GM21528 (cell line): ENCODE measurements around the gene ACTN4.

Experiments used
- ATAC-seq: cut with Tn5 transposase; IDR thresholded peaks from one replicate; pipeline ENCODE4 v1.9.1; 2021; ENCODE audit warnings: mild to moderate bottlenecking, moderate library complexity; ENCODE audit not compliant: unreplicated experiment, low FRiP score

The ACTN4 gene

DNA sequence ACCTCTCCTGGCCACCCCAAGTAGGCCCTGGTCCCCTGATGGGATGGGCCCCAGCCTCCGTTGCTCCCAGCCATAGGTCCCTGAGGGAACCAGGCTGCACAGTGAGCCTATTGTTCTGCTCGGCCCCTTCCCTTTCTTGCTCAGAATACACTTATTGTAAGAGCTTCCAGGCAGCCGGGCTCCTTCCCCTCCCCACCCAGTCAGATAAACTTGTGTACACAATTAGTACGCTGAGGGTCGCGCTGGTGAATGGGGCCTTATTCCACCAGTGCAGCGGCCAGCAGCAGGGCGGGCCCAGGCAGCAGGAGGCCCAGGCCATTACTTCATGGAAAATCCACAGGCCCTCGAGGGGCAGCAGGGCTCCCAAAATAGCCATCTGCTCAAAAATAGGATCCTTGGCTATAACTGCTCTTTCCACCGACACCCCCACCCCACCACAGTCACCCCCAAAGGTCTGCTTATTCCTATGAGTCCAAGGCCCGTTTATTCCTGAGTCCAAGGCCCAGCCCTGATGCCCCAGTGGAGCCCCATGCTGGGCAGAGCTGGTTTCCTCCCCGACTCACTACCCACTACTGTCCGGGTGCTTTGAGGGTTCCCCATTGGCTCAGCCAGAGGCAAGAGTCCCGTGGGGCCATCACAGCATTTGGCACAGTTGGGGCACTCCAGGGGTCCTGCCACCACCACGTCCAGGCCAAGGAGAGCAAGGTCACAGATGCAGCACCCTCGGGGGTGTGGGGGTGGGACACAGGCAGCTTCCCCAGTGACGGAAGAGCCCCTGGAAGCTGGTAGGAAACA lies 74.7 kb downstream of the ACTN4 start:
- no peak for ATAC-seq

DNA sequence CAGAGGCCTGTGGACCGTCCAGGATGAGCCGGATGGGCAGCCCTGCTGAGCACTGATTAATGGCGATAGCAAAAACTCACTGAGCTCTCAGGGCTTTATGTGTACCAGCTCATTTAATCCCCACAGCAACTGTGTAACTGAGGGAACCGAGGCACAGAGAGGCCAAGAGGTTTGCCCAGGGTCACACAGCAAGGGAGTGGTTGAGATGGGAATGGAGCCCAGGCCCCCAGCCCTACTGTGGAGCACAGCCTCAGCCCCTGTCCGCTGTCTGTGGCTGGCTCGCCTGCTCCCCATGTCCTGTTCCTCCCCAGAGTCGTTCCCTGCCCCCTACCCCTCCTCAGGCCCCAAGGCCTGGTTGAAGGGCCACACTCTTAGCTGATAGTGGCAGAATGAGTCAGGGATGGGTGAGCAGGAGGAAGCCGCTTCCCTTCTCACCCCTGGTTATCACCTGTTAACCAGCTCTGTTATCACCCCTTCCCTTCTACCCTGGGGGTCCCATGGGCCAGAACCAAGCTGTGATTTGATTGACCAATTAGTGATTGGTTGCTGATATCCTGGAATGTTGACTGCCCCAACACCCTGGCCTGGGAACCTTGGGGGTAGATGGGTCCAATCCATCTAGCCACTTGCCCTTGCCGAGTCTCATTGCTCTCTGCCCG lies 75.6 kb downstream of the ACTN4 start:
- no peak for ATAC-seq

DNA sequence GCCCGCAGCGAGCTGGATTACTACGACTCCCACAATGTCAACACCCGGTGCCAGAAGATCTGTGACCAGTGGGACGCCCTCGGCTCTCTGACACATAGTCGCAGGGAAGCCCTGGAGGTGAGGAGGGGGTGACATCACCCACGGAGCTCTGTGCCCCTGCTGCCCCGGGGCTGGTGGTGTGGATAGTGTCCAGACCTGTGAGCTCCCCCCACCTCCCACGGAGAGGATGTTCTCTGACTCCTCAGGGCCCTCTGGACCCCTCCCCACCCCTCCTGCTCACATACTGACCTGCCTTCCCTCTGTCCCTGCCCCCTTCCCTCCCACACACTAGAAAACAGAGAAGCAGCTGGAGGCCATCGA lies 76.1 kb downstream of the ACTN4 start:
- ATAC-seq = no peak

DNA sequence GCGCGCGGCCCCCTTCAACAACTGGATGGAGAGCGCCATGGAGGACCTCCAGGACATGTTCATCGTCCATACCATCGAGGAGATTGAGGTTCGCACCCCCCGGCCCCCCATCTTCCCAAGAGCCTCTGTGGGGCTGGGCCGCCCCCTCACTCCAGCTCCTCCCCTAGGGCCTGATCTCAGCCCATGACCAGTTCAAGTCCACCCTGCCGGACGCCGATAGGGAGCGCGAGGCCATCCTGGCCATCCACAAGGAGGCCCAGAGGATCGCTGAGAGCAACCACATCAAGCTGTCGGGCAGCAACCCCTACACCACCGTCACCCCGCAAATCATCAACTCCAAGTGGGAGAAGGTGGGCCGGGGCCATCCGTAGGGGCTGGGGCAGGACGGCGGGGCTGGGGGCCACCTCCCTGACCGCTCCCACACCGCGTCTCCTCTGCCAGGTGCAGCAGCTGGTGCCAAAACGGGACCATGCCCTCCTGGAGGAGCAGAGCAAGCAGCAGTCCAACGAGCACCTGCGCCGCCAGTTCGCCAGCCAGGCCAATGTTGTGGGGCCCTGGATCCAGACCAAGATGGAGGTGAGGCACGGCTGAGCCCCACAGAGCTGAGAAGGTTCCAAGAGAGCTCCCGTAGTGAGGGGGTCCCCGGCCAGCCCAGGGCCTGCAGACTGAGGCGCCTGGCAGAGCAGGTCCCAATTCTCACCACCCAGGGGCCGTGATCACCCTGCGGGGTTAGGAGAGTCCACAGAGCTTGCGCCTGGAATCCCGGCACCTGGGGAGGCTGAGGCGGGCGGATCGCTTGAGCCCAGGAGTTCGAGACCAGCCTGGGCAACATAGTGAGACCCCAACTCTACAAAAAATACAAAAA lies 76.8 kb downstream of the ACTN4 start:
- no peak for ATAC-seq

DNA sequence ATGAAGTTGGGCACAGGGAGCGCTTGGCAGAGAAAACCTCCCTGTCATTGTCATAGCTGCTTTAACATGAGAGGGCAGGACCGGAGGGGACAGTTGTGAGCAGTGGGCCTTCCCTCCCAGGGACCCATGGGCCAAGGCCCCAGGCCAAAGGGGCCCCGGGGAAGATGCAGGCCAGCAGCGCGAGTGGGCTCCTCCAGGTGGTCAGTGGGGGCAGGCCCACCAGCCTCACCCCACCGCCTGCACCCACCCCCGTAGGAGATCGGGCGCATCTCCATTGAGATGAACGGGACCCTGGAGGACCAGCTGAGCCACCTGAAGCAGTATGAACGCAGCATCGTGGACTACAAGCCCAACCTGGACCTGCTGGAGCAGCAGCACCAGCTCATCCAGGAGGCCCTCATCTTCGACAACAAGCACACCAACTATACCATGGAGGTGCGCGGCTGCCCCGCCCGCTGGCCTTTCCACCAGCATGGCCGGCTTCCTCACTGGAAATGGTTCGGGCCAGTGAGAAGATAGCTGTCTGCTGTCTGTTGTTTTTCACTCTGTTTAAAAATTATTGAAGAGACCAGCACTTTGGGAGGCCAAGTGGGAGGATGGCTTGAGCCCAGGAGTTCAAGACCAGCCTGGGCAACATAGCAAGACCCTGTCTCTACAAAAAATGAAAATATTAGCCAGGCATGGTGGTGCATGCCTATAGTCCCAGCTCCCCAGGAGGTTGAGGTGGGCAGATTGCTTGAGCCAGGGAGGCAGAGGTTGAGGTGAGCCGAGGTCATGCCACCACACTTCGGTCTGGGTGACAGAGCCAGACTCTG lies 78.2 kb downstream of the ACTN4 start:
- no peak for ATAC-seq

DNA sequence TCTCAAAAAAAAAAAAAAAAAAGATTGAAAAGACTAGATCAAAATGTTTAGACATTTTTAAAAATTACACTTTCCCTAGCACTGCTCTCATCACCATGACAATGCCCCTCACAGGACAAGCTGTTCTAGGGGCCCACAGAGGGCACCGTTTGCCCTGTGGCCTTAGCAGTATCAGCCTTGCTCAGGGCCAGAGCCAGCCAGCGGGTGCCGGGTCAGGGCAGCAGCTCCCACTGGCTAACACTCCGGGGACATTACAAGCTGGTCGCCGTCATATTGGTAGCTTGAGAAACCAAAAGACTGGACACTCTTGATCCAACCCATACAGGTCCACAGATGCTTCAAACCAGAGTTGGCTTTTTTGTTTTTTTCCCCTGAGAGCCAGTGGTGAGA lies 78.8 kb downstream of the ACTN4 start:
- no peak for ATAC-seq

DNA sequence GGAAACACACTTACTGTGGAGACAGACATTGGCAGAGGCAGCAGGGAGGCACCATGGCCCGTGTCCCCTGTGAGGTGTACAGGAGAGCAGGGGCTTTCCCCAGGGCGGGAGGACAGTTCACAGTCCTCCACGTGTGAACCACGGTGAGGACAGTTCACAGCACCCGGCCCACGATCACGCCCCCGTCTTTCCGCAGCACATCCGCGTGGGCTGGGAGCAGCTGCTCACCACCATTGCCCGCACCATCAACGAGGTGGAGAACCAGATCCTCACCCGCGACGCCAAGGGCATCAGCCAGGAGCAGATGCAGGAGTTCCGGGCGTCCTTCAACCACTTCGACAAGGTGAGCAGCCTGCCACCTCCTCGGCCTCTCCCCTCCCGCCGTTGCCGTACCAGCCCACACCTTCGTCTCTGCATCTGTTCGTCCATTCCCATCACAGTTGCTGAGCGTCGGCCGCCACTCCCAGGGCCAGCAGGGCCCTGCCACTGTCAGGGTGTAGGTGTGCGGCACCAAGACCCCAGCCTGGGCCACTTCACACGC lies 79.4 kb downstream of the ACTN4 start:
- ATAC-seq = no peak

DNA sequence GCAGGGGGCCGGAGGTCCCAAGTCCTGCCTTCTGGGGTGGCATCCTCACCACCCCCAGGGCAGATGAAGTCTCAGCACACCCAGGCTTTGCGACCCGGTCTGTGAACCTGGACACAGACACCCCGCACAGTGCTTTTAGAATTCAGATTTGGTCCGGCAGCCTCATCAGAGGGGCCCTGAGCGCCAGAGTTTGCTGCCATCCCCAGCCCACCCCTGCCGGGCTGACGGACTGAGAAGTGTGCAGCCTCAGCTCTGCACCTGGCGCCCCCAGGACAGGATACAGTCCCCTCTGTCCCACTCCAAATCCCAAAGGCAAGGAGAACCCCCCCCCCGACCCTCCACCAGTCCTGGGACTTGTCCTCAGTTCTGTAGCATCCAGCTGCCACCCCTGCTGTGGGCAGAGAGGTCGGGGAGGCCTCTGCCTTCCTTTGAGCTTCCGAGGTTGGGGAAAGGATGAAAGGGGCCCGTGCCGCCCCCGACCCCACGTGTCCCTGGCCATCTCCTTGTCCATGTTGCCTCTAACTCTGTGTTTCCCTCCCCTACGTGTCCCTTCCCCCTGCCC lies 79.9 kb downstream of the ACTN4 start:
- no peak for ATAC-seq

DNA sequence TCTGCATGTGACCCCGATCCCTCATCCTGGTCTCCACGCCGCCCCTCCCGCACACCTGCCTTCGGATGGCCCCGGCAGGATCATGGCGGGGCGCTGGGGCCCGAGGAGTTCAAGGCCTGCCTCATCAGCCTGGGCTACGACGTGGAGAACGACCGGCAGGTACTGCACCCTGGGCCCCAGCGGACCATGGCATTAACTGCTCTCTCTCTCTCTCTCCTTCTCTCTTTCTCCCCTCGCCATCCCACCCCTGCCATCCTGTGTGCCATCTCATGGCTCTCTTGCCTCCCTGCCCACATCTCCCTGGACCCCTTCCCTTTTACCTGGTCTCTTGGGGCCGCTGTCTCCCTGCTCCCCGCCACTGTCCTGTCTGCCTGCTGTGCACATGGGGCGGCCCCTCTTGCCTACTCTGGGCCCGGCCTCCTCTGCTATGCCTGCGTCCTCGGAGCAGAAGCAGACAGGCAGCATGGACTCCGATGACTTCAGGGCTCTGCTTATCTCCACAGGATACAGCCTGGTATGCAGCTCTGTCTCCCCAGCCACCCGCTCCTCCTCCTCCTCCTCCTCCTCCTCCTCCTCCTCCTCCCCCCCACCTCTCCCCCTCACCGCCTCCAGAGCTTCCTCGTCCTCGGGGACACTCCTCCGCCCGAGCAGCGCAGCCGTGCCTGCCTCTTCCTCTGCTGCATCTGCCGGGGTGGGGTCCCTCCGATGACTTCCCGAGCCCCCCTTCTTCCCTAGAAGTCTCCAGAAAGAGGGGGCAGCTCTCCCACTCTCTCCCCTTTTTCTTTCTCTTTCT lies 80.6 kb downstream of the ACTN4 start:
- no peak for ATAC-seq

DNA sequence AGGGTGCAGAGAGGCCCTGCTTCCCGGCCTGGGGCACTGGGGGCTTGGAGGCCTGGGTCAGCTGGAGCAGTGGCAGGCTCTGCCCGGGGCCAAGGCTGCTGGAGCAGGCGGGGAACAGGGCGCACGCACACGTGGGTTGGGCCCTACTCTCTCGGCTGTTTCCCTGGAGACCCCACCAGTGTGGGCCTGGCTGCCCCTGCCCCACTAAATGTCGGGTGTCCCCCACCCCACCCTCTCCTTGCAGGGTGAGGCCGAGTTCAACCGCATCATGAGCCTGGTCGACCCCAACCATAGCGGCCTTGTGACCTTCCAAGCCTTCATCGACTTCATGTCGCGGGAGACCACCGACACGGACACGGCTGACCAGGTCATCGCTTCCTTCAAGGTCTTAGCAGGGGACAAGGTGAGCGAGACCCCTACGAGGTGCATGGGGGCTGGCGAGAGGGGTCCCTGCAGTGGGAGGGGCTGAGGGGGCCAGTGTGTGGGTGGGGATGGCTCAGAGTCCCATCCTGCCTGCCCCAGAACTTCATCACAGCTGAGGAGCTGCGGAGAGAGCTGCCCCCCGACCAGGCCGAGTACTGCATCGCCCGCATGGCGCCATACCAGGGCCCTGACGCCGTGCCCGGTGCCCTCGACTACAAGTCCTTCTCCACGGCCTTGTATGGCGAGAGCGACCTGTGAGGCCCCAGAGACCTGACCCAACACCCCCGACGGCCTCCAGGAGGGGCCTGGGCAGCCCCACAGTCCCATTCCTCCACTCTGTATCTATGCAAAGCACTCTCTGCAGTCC lies 81.5 kb downstream of the ACTN4 start:
- ATAC-seq = no peak

DNA sequence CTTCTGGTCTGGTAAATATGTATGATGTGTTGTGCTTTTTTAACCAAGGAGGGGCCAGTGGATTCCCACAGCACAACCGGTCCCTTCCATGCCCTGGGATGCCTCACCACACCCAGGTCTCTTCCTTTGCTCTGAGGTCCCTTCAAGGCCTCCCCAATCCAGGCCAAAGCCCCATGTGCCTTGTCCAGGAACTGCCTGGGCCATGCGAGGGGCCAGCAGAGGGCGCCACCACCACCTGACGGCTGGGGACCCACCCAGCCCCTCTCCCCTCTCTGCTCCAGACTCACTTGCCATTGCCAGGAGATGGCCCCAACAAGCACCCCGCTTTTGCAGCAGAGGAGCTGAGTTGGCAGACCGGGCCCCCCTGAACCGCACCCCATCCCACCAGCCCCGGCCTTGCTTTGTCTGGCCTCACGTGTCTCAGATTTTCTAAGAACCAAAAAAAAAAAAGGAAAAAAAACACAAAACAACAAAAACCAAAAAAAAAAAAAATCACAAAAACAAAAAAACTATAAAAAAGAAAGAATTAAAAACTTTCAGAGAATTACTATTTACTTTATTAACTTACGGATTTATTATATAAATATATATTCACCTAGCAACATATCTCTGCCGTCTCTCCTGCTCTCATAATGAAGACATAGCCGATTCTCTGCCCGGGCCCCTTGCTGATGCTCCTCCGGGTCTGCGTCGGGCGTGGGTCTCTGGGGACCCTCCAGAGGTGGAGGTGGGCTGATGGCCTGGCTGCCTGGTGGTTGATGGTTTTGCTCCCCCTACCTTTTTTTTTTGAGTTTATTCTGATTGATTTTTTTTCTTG lies 82.4 kb downstream of the ACTN4 start:
- no peak for ATAC-seq

DNA sequence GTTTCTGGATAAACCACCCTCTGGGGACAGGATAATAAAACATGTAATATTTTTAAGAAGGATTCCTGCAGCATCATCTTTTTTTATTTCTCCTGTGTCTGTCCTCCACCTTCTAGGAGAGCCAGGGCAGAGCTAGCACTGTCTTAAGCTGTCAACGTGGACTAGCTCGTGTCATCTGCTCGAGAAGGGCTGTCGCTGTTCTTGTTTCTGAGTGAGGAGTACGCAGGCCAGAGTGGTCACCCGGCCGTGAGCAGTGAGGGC lies 83.0 kb downstream of the ACTN4 start:
- no peak for ATAC-seq

DNA sequence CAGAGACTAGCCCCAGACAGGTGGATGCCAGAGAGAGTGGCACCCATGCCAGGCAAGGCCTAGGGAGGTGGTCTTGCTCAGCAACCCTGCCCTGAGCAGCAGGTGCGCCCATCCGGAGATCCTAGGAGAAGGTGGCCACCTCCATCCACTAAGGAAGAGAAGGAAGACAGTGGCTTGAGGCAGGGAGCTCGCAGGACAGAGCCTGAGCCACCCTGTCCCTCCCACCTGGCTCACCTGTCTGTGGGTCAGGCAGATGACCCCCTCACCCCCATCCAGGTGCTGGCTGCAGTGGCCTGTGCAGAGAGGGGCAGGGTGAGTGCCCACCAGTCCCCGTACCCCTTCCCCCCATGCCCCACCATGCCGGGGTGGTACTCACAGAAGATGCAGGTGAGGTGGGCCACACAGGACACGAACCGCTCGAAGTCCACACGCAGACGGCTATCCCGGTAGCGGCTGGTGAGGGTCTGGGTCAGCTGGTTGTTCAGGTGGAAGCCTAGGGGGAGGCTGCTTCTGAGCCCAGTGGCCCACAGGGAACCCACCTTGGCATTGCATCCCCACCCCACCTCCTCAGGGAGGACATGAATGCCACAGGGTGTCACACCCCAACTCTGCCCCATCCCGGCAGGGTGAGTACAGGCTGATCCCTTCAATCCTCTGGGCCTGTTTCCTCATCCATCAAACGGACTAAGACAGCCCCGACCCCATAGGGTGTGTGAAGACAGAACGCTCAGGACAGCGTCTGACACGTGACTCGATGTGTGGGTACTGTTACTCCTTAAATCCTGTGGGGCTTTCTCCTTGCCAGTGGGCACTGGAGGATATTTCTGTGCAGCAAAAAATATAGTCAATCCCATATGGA lies 83.5 kb downstream of the ACTN4 start:
- ATAC-seq = no peak

DNA sequence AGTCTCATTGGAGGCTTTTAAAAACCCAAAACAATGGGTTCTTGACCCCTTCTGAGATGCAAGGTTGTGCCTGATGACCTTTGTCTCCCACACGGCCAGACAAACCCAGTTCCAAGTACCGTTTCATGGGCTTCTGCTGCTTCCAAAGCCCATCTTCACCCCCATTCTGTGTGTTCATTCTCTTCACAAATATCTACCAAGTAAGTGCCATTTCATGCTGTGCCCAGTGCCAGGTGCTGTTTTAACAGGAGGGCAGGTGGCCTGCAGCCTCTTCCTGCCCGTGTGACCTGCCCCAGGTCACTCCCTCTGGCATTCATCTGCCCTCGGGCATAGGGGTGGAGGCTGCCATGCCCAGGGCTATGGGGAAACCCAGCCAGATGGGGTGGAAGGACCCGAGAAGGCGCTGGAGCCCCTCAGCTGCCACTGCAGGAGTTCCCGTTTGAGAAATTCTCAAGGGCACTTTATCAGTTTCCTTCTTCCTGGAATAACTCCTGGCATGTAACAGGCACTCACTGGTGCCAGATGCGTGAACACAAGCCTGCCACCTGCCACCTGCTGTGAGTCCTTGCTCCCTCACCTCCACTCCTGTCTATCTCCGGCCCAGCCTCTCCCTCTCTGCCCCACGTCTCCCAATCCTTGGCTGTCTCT lies 84.3 kb downstream of the ACTN4 start:
- ATAC-seq = no peak

DNA sequence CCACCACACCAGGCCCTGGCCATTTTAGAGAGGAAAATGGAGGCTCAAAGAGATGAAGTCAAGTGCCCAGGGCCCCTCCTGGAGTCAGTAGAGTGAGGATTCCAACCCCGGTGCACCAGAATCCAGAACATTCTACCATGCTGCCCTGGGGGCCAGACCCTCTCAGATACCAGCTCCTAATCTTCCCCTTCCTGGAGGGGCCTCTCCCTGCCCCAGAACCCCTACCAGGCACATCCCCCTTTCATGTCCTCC lies 85.7 kb downstream of the ACTN4 start:
- no peak for ATAC-seq

DNA sequence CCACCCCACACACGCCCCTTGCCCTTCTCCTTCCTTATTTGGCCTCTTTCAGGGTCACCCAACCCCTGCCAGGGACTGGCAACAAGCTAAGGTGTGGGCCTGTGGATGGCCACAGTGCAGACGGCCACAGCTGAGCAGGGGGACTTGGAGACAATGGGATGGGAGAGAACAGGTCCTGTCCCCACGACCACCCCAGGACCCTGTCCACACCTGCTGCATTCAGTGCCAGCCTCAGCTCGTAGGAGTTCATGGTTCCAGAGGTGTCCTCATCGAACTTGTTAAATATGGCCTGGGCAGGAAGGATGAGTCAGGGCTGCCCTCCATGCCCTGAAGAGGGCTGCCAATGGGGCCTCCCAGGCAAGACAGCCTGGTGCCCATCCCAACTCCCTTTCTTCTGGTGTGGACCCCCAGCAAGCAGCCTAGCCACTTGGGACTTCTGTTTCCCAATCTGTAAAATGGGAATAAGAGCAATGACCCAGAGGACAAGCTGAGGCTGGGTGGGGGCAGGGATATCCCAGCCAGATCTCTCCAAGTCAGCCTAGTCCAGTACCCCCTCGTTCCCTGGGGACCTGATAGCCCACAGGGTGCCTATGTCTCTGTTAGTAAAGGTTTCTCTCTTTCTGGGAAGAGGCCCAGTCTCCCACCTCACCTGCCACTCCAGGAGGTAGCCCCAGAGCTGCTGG lies 86.2 kb downstream of the ACTN4 start:
- ATAC-seq = no peak

DNA sequence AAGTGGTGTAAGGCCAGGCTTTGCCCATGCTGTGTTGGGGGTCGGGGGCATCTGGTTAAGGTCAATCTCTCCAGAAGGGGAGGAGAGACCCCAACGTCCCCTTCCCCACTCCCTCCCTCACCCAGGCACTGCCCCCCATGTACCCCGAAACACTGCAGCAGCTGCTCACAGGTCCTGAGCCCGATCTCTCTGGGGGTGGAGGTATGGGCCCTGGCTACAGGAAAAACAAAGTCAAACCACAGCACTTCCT lies 86.7 kb downstream of the ACTN4 start:
- no peak for ATAC-seq
